Measurements from ENCODE around the gene ATRAID.

DNA sequence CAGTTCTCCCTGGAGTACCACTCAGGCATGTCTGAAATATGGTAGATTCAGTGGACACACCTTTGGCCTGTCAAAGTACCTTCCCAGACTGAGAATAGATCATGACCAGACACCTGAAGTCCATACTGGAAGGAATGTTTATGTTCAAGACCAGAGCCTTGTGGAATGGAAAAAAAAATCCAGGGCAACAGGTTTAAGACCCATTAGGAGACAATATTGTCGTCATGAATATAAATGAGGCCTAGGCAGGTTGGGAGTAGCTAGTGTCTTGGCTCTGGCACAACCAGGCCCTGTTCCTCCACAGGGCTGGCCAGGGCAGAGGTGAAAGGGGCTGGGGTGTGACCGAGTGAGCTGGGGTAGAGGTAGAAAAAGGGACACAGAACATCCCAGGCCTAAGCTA lies 13.2 kb upstream of the ATRAID start:
- TF ChIP-seq, protein P1, sequence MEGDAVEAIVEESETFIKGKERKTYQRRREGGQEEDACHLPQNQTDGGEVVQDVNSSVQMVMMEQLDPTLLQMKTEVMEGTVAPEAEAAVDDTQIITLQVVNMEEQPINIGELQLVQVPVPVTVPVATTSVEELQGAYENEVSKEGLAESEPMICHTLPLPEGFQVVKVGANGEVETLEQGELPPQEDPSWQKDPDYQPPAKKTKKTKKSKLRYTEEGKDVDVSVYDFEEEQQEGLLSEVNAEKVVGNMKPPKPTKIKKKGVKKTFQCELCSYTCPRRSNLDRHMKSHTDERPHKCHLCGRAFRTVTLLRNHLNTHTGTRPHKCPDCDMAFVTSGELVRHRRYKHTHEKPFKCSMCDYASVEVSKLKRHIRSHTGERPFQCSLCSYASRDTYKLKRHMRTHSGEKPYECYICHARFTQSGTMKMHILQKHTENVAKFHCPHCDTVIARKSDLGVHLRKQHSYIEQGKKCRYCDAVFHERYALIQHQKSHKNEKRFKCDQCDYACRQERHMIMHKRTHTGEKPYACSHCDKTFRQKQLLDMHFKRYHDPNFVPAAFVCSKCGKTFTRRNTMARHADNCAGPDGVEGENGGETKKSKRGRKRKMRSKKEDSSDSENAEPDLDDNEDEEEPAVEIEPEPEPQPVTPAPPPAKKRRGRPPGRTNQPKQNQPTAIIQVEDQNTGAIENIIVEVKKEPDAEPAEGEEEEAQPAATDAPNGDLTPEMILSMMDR (IDR thresholded peaks at IDR 0.05; ENCODE audit: extremely low read depth in 1 of 2, insufficient read depth in 1 of 2, low read depth in 1 of 2, low read length in 2 of 2), result no peak
- TF ChIP-seq POLR2AphosphoS5 (IDR thresholded peaks at IDR 0.05; ENCODE audit: insufficient read depth, low read depth, low read length) (no peak), POLR2A (IDR thresholded peaks at IDR 0.05; ENCODE audit: low read depth, low read length) (no peak), MYC (IDR thresholded peaks at IDR 0.05; ENCODE audit: low read depth, low read length) (no peak)

All from endothelial cell of umbilical vein (primary cell).